Karpas-422 (cell line): ENCODE results near the gene CTNND2. TPM values are rescaled to one million over a fixed set of nuclear protein-coding genes. Genes with fewer than 3 reads are reported as not detected.

ENCODE experiments used
- DNase-seq: peaks from one replicate; pipeline ENCODE4 v3.0.0-alpha.2; 2015
- H2AFZ ChIP-seq: fragments of 200-600 bp; sonication (generic); 2 replicates; pipeline ENCODE4 v1.6.1; 2014; ENCODE audit warnings: antibody characterized with exemption, low read length, mixed read lengths
- H3K27ac ChIP-seq: fragments of 200-600 bp; sonication (generic); 2 replicates; pipeline ENCODE4 v1.5.1; 2014; ENCODE audit warnings: mild to moderate bottlenecking, low read length, moderate library complexity
- H3K27me3 ChIP-seq: fragments of 200-600 bp; sonication (generic); 2 replicates; pipeline ENCODE4 v1.6.1; 2014; ENCODE audit warnings: low read length, mixed read lengths
- H3K36me3 ChIP-seq: fragments of 200-600 bp; sonication (generic); 2 replicates; pipeline ENCODE4 v1.6.1; 2014; ENCODE audit warnings: low read length, mixed read lengths; ENCODE audit not compliant: insufficient read depth
- H3K4me1 ChIP-seq: fragments of 200-600 bp; sonication (generic); 2 replicates; pipeline ENCODE4 v1.6.1; 2014; ENCODE audit warnings: mild to moderate bottlenecking, low read length, mixed read lengths
- H3K4me2 ChIP-seq: fragments of 200-600 bp; sonication (generic); 2 replicates; pipeline ENCODE4 v1.6.1; 2014; ENCODE audit warnings: low read length, low read depth, mild to moderate bottlenecking; ENCODE audit not compliant: poor library complexity, severe bottlenecking
- H3K4me3 ChIP-seq: fragments of 200-600 bp; sonication (generic); 2 replicates; pipeline ENCODE4 v1.5.1; 2014; ENCODE audit warnings: mild to moderate bottlenecking, antibody characterized with exemption, low read length, mixed read lengths
- H3K79me2 ChIP-seq: fragments of 200-600 bp; sonication (generic); 2 replicates; pipeline ENCODE4 v1.6.1; 2014; ENCODE audit warnings: mild to moderate bottlenecking, low read length, mixed read lengths
- H3K9ac ChIP-seq: fragments of 200-600 bp; sonication (generic); 2 replicates; pipeline ENCODE4 v1.6.0; 2014; ENCODE audit warnings: low read length
- H3K9me2 ChIP-seq: fragments of 200-600 bp; sonication (generic), shearing (Covaris generic); replicated peaks from 2 replicates; pipeline ENCODE4 v1.6.0; 2014; ENCODE audit warnings: mild to moderate bottlenecking, low read length, moderate library complexity; ENCODE audit not compliant: insufficient read depth
- H3K9me3 ChIP-seq: fragments of 300-700, 200-600 bp; sonication (generic); 2 replicates; pipeline ENCODE4 v1.6.1; 2014; ENCODE audit warnings: low read length, mixed read lengths
- H4K20me1 ChIP-seq: fragments of 200-600 bp; sonication (generic); 2 replicates; pipeline ENCODE4 v1.6.1; 2014; ENCODE audit warnings: mild to moderate bottlenecking, antibody characterized with exemption, low read length, low read depth; ENCODE audit not compliant: insufficient read depth
- total RNA-seq: library from RNA; depleted of rRNA; stranded (reverse); fragments of >200 nt; shearing (Covaris generic); gene quantifications from 2 replicates; pipeline ENCODE4 v1.2.3, GENCODE V29; 2014; ENCODE audit warnings: low replicate concordance

Gene CTNND2
- total RNA-seq, 1 experiment from 2014 or later = not detected

DNA sequence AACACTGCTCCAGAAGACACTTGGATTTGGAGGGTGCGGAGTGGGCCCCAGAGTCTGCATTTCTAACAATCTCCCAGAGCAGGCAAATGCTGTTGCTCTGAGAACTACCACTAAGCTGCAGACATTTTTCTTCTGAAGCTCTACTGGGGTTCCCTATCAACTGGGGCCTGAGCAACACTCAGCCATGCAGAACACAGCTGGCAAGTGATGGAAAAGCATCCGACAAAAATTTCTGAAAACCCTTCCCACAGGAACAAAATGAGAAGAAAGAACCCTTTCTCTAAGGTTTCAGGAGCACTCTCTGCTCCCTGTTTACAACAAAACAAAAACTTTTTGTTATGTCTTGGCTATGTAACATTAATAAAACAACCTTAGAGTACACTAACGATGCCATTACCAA is 516.9 kb downstream of the CTNND2 start:
- H3K4me3 ChIP-seq = no peak overlapping the region
- no peaks in the 10 kb centered on the region for H3K9me2 ChIP-seq
- no peaks in the 10 kb centered on the region for H3K4me1 ChIP-seq
- no peak overlapping the region for H3K9ac ChIP-seq
- no peaks in the 10 kb centered on the region for H3K9me3 ChIP-seq
- H2AFZ ChIP-seq = no peak overlapping the region
- no peaks in the 10 kb centered on the region for H3K36me3 ChIP-seq
- no peaks in the 10 kb centered on the region for H3K27me3 ChIP-seq
- no peak overlapping the region for H3K27ac ChIP-seq
- DNase-seq = no peak
- H3K79me2 ChIP-seq = no peaks in the 10 kb centered on the region
- no peaks in the 10 kb centered on the region for H4K20me1 ChIP-seq
- no peak overlapping the region for H3K4me2 ChIP-seq

DNA sequence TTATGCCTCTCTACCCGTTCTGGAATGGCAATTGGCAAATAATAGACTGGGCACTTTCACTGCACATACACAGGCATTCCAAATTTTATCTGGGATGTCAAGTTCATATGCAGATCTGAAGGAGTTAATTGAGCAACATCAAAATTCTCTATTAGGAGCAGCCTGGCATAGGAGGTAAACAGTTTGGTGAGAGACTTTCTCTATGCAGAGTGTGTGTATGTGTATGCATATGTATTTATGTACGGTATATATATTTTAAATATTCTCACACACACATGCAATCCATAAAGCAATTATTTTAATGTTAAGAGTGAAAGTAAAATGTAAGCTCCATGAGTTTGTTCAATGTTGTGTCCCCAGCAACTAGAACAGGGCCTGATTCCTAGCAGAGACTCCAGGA is 517.8 kb downstream of the CTNND2 start:
- Histone ChIP-seq H3K4me3 (no peak overlapping the region), H3K4me2 (no peak overlapping the region), H3K27ac (no peak overlapping the region), H2AFZ (no peak overlapping the region), H3K79me2 (no peaks in the 10 kb centered on the region), H3K9me2 (no peaks in the 10 kb centered on the region), H3K9ac (no peak overlapping the region), H3K4me1 (no peaks in the 10 kb centered on the region), H3K27me3 (no peaks in the 10 kb centered on the region), H3K9me3 (no peaks in the 10 kb centered on the region), H4K20me1 (no peaks in the 10 kb centered on the region), H3K36me3 (no peaks in the 10 kb centered on the region)
- no peak for DNase-seq

DNA sequence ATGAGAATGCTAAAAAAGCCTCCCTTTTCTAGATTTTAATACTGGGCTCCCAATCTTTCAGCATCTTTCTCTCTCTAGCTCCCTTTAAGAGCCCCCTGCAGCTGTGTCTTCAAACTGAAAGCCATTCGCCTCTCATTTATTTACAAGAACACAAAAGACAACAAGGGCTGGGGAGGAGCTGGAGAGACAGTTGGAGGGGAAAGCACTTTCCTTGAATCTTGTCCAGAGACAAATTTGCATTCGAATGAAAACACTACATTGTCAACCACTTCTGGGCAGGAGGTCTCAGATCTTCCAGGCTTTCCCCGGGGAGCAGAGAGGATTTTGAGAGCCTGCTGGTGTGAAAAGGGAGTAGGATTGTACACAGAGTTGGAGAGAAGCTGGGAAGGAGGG is 518.3 kb downstream of the CTNND2 start:
- Histone ChIP-seq H3K36me3 (no peaks in the 10 kb centered on the region), H3K4me2 (no peak overlapping the region), H3K79me2 (no peaks in the 10 kb centered on the region), H3K9ac (no peak overlapping the region), H2AFZ (no peak overlapping the region), H3K4me3 (no peak overlapping the region), H3K4me1 (no peaks in the 10 kb centered on the region), H3K9me3 (no peaks in the 10 kb centered on the region), H4K20me1 (no peaks in the 10 kb centered on the region), H3K27me3 (no peaks in the 10 kb centered on the region), H3K27ac (no peak overlapping the region), H3K9me2 (no peaks in the 10 kb centered on the region)
- no peak for DNase-seq

DNA sequence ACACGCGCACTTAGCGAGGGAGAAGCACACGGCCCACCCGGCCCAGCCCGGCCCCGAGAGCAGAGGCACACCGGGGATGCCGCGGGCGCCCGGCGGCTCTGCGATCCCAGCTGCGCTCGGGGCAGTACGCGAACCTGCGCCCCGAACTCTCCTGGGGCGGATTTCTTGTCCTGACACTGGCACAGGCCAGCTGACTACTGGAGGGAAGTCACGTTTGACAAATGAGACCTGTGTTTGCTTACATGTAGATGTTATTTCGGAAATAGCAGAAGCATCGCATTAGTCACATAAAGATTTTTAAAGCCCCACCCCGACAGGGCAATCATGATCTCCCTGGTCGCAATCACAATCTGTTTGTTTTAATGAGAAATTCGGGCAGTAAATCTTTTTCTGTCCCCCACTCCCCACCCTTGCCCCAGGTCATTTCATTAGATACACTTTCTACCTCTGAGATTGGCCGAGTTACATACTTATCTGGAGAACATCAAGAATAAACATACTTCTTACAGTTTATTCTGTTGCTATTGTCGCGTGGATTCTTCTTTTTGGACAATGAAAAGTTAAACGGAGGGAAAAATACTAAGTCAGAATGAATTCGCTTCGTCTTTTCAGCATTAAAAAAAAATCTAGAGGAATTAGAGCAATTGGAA is 518.9 kb downstream of the CTNND2 start:
- Histone ChIP-seq H3K9me2 (no peaks in the 10 kb centered on the region), H3K27me3 (no peaks in the 10 kb centered on the region), H3K79me2 (no peaks in the 10 kb centered on the region), H3K9me3 (no peaks in the 10 kb centered on the region), H4K20me1 (no peaks in the 10 kb centered on the region), H3K9ac (no peak overlapping the region), H3K4me3 (no peak overlapping the region), H3K4me2 (no peak overlapping the region), H3K36me3 (no peaks in the 10 kb centered on the region), H3K4me1 (no peaks in the 10 kb centered on the region), H2AFZ (no peak overlapping the region), H3K27ac (no peak overlapping the region)
- no peak for DNase-seq

DNA sequence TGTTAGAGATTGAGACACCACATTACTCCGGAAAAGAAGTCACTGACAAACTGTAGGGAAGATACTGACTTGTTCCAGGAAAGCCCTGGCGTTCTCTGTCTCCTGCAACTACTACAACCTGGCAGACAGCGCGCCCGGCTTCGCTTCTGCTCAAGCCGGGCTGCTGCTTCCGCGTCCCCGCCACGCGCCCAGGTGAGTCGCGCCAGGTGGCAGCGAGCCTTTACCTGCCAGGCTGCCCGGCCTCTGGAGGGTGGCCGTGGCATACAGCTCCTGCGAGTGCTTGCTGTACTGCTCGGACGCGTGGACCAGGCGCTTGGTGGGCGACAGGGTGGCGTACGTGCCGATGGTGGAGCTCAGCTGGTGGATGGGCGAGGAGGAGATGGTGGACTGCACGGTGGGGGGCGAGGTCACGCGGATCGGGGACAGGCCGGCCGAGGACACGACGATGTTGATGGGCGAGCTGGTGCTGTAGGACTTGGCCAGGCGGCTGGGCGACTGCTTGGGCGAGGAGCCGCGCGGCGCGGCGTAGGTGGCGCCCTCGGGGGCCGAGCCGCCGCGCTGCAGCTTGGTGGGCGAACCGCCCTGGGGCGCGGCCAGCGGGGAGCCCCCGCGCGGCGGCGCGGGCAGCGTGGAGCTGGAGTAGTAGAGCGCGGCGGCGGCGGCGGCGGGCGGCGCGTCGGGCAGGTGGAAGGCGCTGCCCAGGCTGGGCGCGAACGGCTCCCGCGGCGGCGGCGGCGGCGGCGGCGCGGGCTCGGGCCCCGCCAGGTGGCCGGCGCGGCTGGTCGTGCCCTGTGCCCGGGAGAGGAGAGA is 519.6 kb downstream of the CTNND2 start:
- no peak for DNase-seq
- Histone ChIP-seq H3K9me2 (no peaks in the 10 kb centered on the region), H4K20me1 (no peaks in the 10 kb centered on the region), H3K36me3 (no peaks in the 10 kb centered on the region), H3K27me3 (no peaks in the 10 kb centered on the region), H3K9me3 (no peaks in the 10 kb centered on the region), H3K4me3 (no peak overlapping the region), H3K9ac (no peak overlapping the region), H3K79me2 (no peaks in the 10 kb centered on the region), H3K4me2 (no peak overlapping the region), H2AFZ (no peak overlapping the region), H3K4me1 (no peaks in the 10 kb centered on the region), H3K27ac (no peak overlapping the region)

DNA sequence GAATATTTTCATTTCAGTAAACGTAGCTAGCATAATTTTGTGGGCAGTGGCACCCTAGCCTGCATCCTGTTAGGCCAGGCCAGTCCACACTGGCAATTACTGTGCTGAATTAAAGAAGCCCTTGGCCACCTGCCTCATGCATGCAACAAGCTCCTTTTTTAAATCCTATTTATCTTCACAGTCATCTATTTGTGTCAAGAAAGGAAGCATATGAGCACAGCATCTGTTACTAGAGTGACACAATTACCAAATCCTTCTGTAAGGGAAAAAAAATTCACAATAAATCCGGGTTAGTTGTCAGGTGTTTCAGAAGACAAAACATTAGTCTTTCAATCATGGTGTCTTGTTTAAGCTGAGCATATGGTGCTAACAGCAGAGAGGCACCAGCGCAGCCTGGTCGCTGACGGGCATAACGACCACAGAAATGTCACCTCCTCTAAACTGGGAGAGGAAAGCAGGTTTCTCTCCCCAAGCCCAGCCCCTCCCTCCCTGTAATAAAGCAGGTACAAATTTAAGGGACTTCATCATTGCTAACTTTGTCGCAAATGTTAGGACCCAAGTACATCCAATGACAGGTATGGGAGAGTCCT is 520.6 kb downstream of the CTNND2 start:
- Histone ChIP-seq H3K9ac (no peak overlapping the region), H4K20me1 (no peaks in the 10 kb centered on the region), H3K27ac (no peak overlapping the region), H2AFZ (no peak overlapping the region), H3K36me3 (no peaks in the 10 kb centered on the region), H3K9me3 (no peaks in the 10 kb centered on the region), H3K27me3 (no peaks in the 10 kb centered on the region), H3K4me1 (no peaks in the 10 kb centered on the region), H3K9me2 (no peaks in the 10 kb centered on the region), H3K4me2 (no peak overlapping the region), H3K4me3 (no peak overlapping the region), H3K79me2 (no peaks in the 10 kb centered on the region)
- DNase-seq = no peak

DNA sequence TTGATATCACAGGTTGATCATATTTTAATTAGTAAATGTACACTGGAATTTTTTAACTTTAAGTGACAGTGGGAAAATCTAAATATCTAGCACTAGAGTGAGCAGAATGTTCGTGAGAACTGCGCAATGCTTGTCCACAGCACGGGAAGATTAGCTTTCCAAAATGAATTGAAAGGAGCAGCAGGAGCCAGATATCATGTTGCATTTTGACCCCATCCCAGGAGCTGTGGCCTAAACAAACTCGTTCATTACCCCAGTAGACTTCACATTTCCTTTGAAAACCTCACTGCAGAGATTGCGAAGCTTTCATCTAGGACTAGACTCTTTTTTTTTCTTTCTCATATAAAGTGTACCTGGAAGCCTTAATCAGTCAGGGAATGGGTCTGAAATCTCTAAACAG is 525.8 kb downstream of the CTNND2 start:
- H3K9me3 ChIP-seq = no peaks in the 10 kb centered on the region

DNA sequence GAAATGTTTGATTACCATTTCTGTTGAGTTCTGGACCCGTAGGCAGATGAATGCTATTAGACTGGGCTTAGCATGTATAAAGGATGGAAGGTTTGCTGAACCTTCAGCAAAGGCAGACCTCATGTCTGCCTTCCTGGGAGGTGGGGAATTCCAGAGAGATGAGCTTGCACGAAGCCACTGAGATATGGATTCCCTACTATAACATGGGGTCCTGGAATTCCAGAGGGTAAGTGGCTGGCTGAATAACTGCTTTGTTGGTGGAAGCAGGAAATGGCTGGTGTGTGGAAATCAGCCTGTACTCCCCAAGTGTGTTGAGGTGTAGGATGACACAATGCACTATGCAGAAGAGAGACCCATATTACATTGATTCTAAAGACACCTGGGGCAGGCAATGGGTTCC is 526.4 kb downstream of the CTNND2 start:
- no peaks in the 10 kb centered on the region for H3K27me3 ChIP-seq
- no peaks in the 10 kb centered on the region for H4K20me1 ChIP-seq
- no peaks in the 10 kb centered on the region for H3K4me1 ChIP-seq
- no peak overlapping the region for H3K9ac ChIP-seq
- no peak overlapping the region for H3K27ac ChIP-seq
- no peak overlapping the region for H3K4me2 ChIP-seq
- no peaks in the 10 kb centered on the region for H3K36me3 ChIP-seq
- no peaks in the 10 kb centered on the region for H3K9me2 ChIP-seq
- no peak overlapping the region for H2AFZ ChIP-seq
- no peak for DNase-seq
- no peaks in the 10 kb centered on the region for H3K9me3 ChIP-seq
- H3K79me2 ChIP-seq = no peaks in the 10 kb centered on the region
- no peak overlapping the region for H3K4me3 ChIP-seq

More for the DNA sequence above, 525.8 kb downstream of the CTNND2 start:
- Histone ChIP-seq H3K9ac (no peak overlapping the region), H2AFZ (no peak overlapping the region), H3K4me1 (no peaks in the 10 kb centered on the region), H3K4me3 (no peak overlapping the region), H3K4me2 (no peak overlapping the region), H3K9me2 (no peaks in the 10 kb centered on the region), H3K27ac (no peak overlapping the region), H3K79me2 (no peaks in the 10 kb centered on the region), H4K20me1 (no peaks in the 10 kb centered on the region), H3K27me3 (no peaks in the 10 kb centered on the region), H3K36me3 (no peaks in the 10 kb centered on the region)
- DNase-seq = no peak
